ENCODE data around the gene GAS2L3.
"Not testable (repeated sequence)": the region's sequence is repeated elsewhere in the genome, so short reads cannot be mapped to it uniquely, and the experiment has no call there.

GAS2L3 gene

GRCh38 chr12:100573292-100574186, at the start of gene GAS2L3:
GAS2L3 (plus strand) TSS chr12:100573684; CDS start chr12:100594905, 21,221 bp downstream.
- peak; percentile 1 for DNase-seq

- no peak for DNase-seq
Observed at GRCh38 chr12:100528034-100528433, 45.5 kb upstream of the GAS2L3 start.

GRCh38 chr12:100528471-100529127, 44.9 kb upstream of the GAS2L3 start:
- no peak for DNase-seq

GRCh38 chr12:100529756-100530350, 43.6 kb upstream of the GAS2L3 start:
- no peak for DNase-seq

GRCh38 chr12:100533376-100533775, 40.1 kb upstream of the GAS2L3 start:
- DNase-seq, result no peak

GRCh38 chr12:100534625-100535227, 38.8 kb upstream of the GAS2L3 start:
- DNase-seq, result no peak

GRCh38 chr12:100539202-100539601, 34.3 kb upstream of the GAS2L3 start:
- no peak for DNase-seq

- no peak for DNase-seq
Observed at GRCh38 chr12:100544165-100544564, 29.3 kb upstream of the GAS2L3 start.

GRCh38 chr12:100545092-100545491, 28.4 kb upstream of the GAS2L3 start:
- no peak for DNase-seq

GRCh38 chr12:100553936-100554335, 19.5 kb upstream of the GAS2L3 start:
- DNase-seq, result no peak

GRCh38 chr12:100554608-100555077, 18.8 kb upstream of the GAS2L3 start:
- no peak for DNase-seq

- DNase-seq, result no peak
Observed at GRCh38 chr12:100555722-100556121, 17.8 kb upstream of the GAS2L3 start.

- no peak for DNase-seq
Observed at GRCh38 chr12:100557357-100557756, 16.1 kb upstream of the GAS2L3 start.

GRCh38 chr12:100559261-100559660, 14.2 kb upstream of the GAS2L3 start:
- DNase-seq, result not testable (repeated sequence)

- DNase-seq, result no peak
Observed at GRCh38 chr12:100564090-100564489, 9.4 kb upstream of the GAS2L3 start.

- no peak for DNase-seq
Observed at GRCh38 chr12:100564905-100565467, 8.5 kb upstream of the GAS2L3 start.

GRCh38 chr12:100565987-100566545, 7.4 kb upstream of the GAS2L3 start:
- DNase-seq, result no peak

GRCh38 chr12:100566887-100567637, 6.4 kb upstream of the GAS2L3 start:
- no peak for DNase-seq

GRCh38 chr12:100567945-100568344, 5.5 kb upstream of the GAS2L3 start:
- DNase-seq, result no peak

- no peak for DNase-seq
Observed at GRCh38 chr12:100572184-100572583, 1.3 kb upstream of the GAS2L3 start.

GRCh38 chr12:100574187-100575074, 947 bp downstream of the GAS2L3 start:
- DNase-seq, result no peak
